Ammon's horn (tissue), 1 donor: ENCODE results near the gene NUDT3.
"Not testable (repeated sequence)": the region's sequence is repeated elsewhere in the genome, so short reads cannot be mapped to it uniquely, and the experiment has no call there.

Experiments
- DNase-seq: peaks from one replicate; pipeline ENCODE4 v3.0.0-alpha.2; 2016; ENCODE audit warnings: low spot score

The NUDT3 gene

GRCh38 chr6:34284563-34285447 lies 107.7 kb downstream of the NUDT3 start:
- peak; percentile 77 for DNase-seq

- DNase-seq, result no peak
Measured at GRCh38 chr6:34281702-34282334, 110.7 kb downstream of the NUDT3 start.

GRCh38 chr6:34280216-34280615 lies 112.3 kb downstream of the NUDT3 start:
- no peak for DNase-seq

- no peak for DNase-seq
Measured at GRCh38 chr6:34278833-34279232, 113.6 kb downstream of the NUDT3 start.

GRCh38 chr6:34277763-34278112 lies 114.7 kb downstream of the NUDT3 start:
- no peak for DNase-seq

- DNase-seq, result no peak
Measured at GRCh38 chr6:34276881-34277762, 115.3 kb downstream of the NUDT3 start.

- DNase-seq, result no peak
Measured at GRCh38 chr6:34276191-34276590, 116.3 kb downstream of the NUDT3 start.

- no peak for DNase-seq
Measured at GRCh38 chr6:34275128-34275804, 117.2 kb downstream of the NUDT3 start.

GRCh38 chr6:34274129-34274528 lies 118.3 kb downstream of the NUDT3 start:
- DNase-seq, result no peak

GRCh38 chr6:34273242-34273805 lies 119.1 kb downstream of the NUDT3 start:
- DNase-seq, result no peak

- peak; percentile 42 for DNase-seq
Measured at GRCh38 chr6:34272013-34272926, 120.2 kb downstream of the NUDT3 start.

- DNase-seq, result not testable (repeated sequence)
Measured at GRCh38 chr6:34269658-34270341, 122.7 kb downstream of the NUDT3 start.

GRCh38 chr6:34269132-34269531 lies 123.3 kb downstream of the NUDT3 start:
- not testable (repeated sequence) for DNase-seq

- DNase-seq, result no peak
Measured at GRCh38 chr6:34267746-34268145, 124.7 kb downstream of the NUDT3 start.

- DNase-seq, result not testable (repeated sequence)
Measured at GRCh38 chr6:34263484-34263883, 129.0 kb downstream of the NUDT3 start.

GRCh38 chr6:34260576-34261267 lies 131.7 kb downstream of the NUDT3 start:
- no peak for DNase-seq

- DNase-seq, result no peak
Measured at GRCh38 chr6:34259529-34260069, 132.9 kb downstream of the NUDT3 start.

GRCh38 chr6:34252395-34252794 lies 140.1 kb downstream of the NUDT3 start:
- DNase-seq, result not testable (repeated sequence)
